Measurements from ENCODE around the gene SH3RF3. TPM values are rescaled to one million over a fixed set of nuclear protein-coding genes. Genes with fewer than 3 reads are reported as not detected.

Gene SH3RF3
- total RNA-seq, 1 donor from 2014 or later = under 0.01 TPM

DNA sequence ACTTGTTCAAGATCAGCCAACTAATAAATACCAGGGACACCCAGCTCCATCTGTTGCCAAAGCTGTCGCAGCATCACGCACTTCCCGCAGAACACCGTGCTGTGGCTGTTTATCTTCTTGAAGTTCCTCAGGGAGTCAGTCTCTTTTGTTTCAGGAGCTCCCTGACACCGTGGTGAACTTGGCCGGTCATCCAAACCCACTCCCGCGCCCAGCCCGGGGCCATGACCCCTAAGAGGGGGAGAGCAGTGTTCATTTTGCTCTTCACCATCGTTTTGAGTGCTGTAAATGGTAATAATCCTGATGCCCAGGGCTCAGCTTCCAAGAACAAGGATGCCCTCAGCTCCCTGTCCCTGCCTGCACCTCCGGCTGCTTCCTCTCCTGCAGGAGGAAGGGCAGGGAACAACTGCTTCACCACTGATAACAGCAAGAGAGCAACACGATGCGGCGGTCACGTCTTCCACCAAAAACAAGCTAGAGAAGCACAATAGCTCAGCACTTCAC, 353.4 kb downstream of the SH3RF3 start:
- DNase-seq (ENCODE audit: low read depth) = no peak
- H3K4me3 ChIP-seq (ENCODE audit: low read depth, low read length) = no peak overlapping the region
- TF ChIP-seq, protein P1, sequence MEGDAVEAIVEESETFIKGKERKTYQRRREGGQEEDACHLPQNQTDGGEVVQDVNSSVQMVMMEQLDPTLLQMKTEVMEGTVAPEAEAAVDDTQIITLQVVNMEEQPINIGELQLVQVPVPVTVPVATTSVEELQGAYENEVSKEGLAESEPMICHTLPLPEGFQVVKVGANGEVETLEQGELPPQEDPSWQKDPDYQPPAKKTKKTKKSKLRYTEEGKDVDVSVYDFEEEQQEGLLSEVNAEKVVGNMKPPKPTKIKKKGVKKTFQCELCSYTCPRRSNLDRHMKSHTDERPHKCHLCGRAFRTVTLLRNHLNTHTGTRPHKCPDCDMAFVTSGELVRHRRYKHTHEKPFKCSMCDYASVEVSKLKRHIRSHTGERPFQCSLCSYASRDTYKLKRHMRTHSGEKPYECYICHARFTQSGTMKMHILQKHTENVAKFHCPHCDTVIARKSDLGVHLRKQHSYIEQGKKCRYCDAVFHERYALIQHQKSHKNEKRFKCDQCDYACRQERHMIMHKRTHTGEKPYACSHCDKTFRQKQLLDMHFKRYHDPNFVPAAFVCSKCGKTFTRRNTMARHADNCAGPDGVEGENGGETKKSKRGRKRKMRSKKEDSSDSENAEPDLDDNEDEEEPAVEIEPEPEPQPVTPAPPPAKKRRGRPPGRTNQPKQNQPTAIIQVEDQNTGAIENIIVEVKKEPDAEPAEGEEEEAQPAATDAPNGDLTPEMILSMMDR (IDR thresholded peaks at IDR 0.05; ENCODE audit: insufficient read depth, low read length, severe bottlenecking) = no peak
- H3K36me3 ChIP-seq (ENCODE audit: control insufficient read depth, insufficient read depth, low read length) = no peaks in the 10 kb centered on the region
- FAIRE-seq = no peak
- H3K27me3 ChIP-seq (ENCODE audit: control insufficient read depth, insufficient read depth, low read length) = peaks cover 16% of the 10 kb centered on the region

DNA sequence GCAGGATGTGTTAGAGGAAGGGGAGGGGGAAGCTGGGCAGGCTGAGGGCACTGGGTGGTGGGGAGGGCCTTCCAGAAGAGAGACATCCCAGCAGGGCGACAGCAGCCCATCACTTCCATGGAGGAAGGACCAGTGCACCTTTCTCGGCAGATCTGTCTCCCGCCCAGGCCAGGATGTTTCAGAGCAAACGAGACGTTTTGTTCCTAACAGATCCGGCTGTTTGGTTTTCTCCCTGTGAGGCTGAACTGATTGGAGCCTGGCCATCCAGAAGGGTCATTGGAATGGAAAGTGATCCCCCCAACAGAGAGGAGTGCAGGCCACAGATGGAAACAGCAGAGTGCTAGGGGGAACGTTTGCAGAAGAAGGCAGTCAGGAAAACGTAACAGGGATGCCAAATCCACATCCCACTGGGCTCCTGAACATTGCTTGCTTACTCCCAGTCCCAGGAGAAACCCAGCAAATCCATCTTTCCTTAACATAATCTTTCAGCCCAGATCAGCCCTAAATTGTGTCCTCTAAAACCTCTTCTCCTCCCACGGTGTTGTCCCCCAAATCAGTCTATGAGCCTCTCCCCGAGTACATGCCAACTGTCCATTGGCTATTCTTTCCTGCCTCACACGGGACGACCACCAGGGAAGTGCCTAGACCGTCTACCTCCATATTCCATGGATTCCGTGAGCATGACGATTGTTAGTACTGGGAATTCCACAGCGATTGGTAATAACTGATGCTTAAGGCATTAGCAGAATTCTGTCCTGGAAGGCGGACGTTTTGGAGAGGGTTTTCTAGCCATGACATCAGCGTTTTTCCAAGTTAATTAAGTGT, 357.9 kb downstream of the SH3RF3 start:
- no peak overlapping the region for H3K4me3 ChIP-seq (ENCODE audit: low read depth, low read length)
- peaks cover 9% of the 10 kb centered on the region for H3K27me3 ChIP-seq (ENCODE audit: control insufficient read depth, insufficient read depth, low read length)
- H3K36me3 ChIP-seq (ENCODE audit: control insufficient read depth, insufficient read depth, low read length) = no peaks in the 10 kb centered on the region
- TF ChIP-seq, protein P1 (IDR thresholded peaks at IDR 0.05; ENCODE audit: insufficient read depth, low read length, severe bottlenecking) = no peak
- FAIRE-seq (no peak), DNase-seq (ENCODE audit: low read depth) (no peak)

DNA sequence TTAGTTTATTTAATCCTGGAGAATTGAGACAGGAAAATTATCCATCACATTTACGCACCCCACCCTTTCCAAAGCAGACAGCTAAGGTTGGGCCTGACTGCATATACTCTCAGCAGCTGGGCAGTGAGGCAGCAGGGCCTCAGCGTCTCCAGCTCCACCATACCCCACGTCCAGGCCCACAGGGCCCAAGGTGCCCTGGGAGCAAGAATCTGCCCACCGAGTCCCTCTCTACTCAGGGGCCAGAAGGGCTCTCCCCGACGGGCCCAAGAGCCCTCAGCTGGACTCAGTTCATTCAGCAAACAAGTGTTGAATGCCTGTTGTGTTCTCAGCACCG, 358.5 kb downstream of the SH3RF3 start:
- Histone ChIP-seq H3K27me3 (ENCODE audit: control insufficient read depth, insufficient read depth, low read length) (peaks cover 6% of the 10 kb centered on the region), H3K4me3 (ENCODE audit: low read depth, low read length) (no peak overlapping the region), H3K36me3 (ENCODE audit: control insufficient read depth, insufficient read depth, low read length) (no peaks in the 10 kb centered on the region)
- TF ChIP-seq, protein P1 (IDR thresholded peaks at IDR 0.05; ENCODE audit: insufficient read depth, low read length, severe bottlenecking) = no peak
- no peak for FAIRE-seq
- DNase-seq (ENCODE audit: low read depth) = no peak

DNA sequence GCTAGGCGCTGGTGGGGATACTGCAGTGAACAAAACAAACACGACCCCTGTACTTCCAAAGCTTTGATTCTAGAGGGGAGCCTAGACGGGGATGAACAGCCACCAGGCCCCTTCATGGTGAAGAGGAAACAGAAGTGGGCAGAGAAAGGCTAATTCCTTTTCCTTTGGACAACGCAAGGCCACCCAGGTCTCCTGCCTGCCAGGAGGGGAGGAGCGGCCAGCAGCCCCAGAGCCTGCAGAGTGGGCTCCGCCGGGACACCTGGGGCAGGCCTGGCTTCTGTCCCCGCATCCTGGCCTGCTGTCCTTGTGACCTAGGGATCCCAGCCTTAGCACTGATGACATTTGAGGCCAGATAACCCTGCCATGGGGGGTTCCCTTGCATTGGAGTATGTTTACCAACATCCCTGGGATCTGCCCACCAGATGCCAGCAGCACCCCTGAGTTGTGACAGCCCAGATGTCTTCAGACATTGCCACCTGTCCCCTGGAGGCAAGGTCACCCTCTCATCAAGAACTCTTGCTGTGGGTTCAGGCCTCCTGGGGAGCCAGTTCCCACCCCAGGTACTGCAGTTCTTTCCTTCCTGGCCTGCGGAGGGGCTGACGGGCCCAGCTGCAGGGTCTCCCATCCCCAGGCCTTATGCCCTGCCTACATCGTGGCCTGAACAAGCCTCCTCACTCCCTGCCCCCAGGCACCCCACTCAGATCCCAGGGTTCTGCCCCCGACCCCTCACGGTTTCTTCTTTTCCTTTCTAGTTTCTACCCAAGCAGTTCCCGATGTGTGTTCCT, 359.1 kb downstream of the SH3RF3 start:
- Histone ChIP-seq H3K36me3 (ENCODE audit: control insufficient read depth, insufficient read depth, low read length) (no peaks in the 10 kb centered on the region), H3K27me3 (ENCODE audit: control insufficient read depth, insufficient read depth, low read length) (peaks cover 6% of the 10 kb centered on the region), H3K4me3 (ENCODE audit: low read depth, low read length) (no peak overlapping the region)
- DNase-seq (ENCODE audit: low read depth) = no peak
- TF ChIP-seq, protein P1 (IDR thresholded peaks at IDR 0.05; ENCODE audit: insufficient read depth, low read length, severe bottlenecking) = no peak
- FAIRE-seq = no peak

DNA sequence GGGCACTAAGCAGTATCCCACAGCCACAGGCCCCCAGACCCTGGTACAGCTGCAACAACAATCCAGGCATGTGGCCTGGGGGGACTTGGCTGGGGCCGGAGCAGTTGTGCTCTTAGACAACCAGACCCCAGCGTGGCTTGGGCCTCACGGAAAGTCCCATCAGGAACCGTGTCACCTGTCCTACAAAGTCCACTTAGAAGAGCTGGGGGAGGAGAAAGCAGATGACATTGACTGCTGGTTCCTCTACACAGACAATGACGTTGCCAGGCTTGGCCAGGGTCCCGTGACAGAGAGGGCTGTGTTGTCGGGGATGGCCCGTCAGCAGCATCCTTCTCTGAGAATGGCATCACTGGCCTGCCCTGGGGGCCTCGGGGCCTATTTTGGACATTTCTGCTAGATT, 360.3 kb downstream of the SH3RF3 start:
- no peak for FAIRE-seq
- Histone ChIP-seq H3K36me3 (ENCODE audit: control insufficient read depth, insufficient read depth, low read length) (no peaks in the 10 kb centered on the region), H3K27me3 (ENCODE audit: control insufficient read depth, insufficient read depth, low read length) (peaks cover 5% of the 10 kb centered on the region), H3K4me3 (ENCODE audit: low read depth, low read length) (no peak overlapping the region)
- TF ChIP-seq, protein P1 (IDR thresholded peaks at IDR 0.05; ENCODE audit: insufficient read depth, low read length, severe bottlenecking) = no peak
- DNase-seq (ENCODE audit: low read depth) = no peak

All from bronchial epithelial cell (primary cell).